ENCODE measurements around the gene ARMCX1. TPM values are rescaled to one million over a fixed set of nuclear protein-coding genes. Genes with fewer than 3 reads are reported as not detected.
"Not testable (repeated sequence)": the region's sequence is repeated elsewhere in the genome, so short reads cannot be mapped to it uniquely, and the experiment has no call there.

Gene ARMCX1
- total RNA-seq, result 10 to 100 TPM in 1 of 2 donors, 1 to 10 TPM in 1; 7.9 to 17.9 TPM

DNA sequence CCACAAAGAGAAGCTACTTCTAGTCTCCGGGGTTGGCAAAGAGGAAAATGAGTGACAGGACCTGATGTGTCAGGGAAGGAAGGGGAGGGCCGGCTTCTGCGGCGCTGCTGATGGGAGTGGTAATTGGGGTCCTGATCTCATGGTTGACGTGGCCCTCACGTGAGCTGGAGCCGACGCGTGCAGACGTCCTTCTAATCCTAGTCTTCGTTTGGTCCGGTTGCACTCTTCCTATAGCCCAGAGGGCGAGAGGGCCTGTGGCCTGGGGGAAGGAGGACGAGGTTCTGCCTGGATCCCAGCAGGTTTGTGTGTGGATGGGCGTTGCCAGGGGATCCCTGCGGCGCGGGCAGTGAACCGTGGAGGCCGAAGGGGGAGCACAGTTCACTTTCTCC lies at the start of gene ARMCX1:
Gene ARMCX1 (plus strand): TSS at position 186 of the 389 bp plus-strand sequence. CDS start 2,384 bp downstream, outside the sequence.
- Histone ChIP-seq H3K36me3 (replicated peaks in 1 of 2; ENCODE audit: insufficient read depth in 1 of 2, low read depth in 2 of 2) (no peaks in the 10 kb centered on the region), H3K4me3 (peak within 1 kb of the TSS in 1 of 2 donors; percentile 43), H3K27ac (peak within 1 kb of the TSS; percentile 49 to 74 (median 62)), H3K27me3 (no peaks in the 10 kb centered on the region), H3K9me3 (no peaks in the 10 kb centered on the region), H3K4me1 (no peaks in the 10 kb centered on the region)
- TF ChIP-seq CTCF (IDR thresholded peaks at IDR 0.05) (no peak), POLR2A (IDR thresholded peaks at IDR 0.05) (peak; percentile 24 to 74 (median 69))
- ATAC-seq (peak; percentile 75), DNase-seq (peak; percentile 52 to 72 (median 64))
- WGBS, 2 donors, result 0% methylated on average over 4 to 8 of the region's 20 CpGs
- intact Hi-C loops (cut with DNase I), result no loop called here

DNA sequence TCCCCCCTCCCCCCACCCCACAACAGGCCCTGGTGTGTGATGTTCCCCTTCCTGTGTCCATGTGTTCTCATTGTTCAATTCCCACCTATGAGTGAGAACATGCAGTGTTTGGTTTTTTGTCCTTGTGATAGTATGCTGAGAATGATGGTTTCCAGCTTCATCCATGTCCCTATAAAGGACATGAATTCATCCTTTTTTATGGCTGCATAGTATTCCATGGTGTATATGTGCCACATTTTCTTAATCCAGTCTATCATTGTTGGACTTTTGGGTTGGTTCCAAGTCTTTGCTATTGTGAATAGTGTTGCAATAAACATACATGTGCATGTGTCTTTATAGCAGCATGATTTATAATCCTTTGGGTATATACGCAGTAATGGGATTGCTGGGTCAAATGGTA lies 47.4 kb upstream of the ARMCX1 start:
- ATAC-seq; H3K27ac ChIP-seq; intact Hi-C loops (cut with DNase I); H3K4me3 ChIP-seq; H3K4me1 ChIP-seq; DNase-seq; H3K36me3 ChIP-seq (replicated peaks in 1 of 2; ENCODE audit: insufficient read depth in 1 of 2, low read depth in 2 of 2); H3K27me3 ChIP-seq; H3K9me3 ChIP-seq: not testable (repeated sequence)
- WGBS, 2 donors, result 100% methylated on average over 1 of the region's 1 CpG; no CpG with 5 or more reads in 1 of the 2 donors

DNA sequence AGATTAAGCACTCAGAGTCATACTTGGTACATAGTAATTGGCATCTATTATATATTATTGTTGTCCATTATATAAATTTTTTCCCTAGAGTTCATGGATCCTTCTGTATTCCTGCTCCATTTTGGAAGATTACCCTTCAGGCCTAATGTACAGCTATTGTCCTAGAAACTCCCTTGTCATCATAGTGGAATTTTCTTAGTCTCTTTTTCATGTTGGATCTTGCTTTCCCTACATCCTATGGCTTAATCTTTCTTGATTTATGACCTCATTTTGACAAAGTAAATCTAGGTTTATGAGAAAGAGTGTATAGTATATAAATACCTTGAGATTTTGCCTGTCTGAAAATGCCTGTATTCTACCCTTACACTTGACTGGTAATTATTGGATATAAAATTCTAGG lies 43.0 kb upstream of the ARMCX1 start:
- intact Hi-C loops (cut with DNase I), result no loop called here
- no peaks in the 10 kb centered on the region for H3K27me3 ChIP-seq
- no peaks in the 10 kb centered on the region for H3K36me3 ChIP-seq (replicated peaks in 1 of 2; ENCODE audit: insufficient read depth in 1 of 2, low read depth in 2 of 2)
- no peaks in the 10 kb centered on the region for H3K9me3 ChIP-seq
- H3K4me1 ChIP-seq, result no peaks in the 10 kb centered on the region
- no peak for ATAC-seq
- H3K27ac ChIP-seq, result no peak overlapping the region
- TF ChIP-seq POLR2A (IDR thresholded peaks at IDR 0.05), result no peak
- TF ChIP-seq CTCF (IDR thresholded peaks at IDR 0.05), result no peak
- no peak for DNase-seq
- H3K4me3 ChIP-seq, result no peak overlapping the region

DNA sequence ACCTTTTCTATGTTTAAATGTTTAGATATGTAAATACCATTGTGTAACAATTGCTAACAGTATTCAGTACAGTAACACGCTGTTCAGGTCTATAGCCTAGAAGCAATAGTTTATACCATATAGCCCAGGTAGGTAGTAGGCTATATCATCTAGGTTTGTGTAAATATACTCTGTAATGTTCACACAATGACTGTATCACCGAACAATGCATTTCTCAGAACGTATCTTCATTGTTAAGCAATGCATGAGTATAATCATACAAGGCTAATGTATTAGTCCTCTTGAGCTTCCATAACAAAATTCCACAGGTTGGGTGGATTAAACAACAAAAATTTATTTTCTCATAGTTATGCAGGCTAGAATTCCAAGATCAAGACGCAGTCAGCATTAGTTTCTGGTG lies 42.4 kb upstream of the ARMCX1 start:
- no peak for TF ChIP-seq POLR2A (IDR thresholded peaks at IDR 0.05)
- no peak for TF ChIP-seq CTCF (IDR thresholded peaks at IDR 0.05)
- ATAC-seq (no peak), DNase-seq (no peak)
- Histone ChIP-seq H3K27me3 (no peaks in the 10 kb centered on the region), H3K9me3 (no peaks in the 10 kb centered on the region), H3K27ac (no peak overlapping the region), H3K36me3 (replicated peaks in 1 of 2; ENCODE audit: insufficient read depth in 1 of 2, low read depth in 2 of 2) (no peaks in the 10 kb centered on the region), H3K4me1 (no peaks in the 10 kb centered on the region), H3K4me3 (no peak overlapping the region)
- WGBS, 2 donors, result 86 to 96% methylated on average over 4 of the region's 4 CpGs
- intact Hi-C loops (cut with DNase I), result no loop called here

DNA sequence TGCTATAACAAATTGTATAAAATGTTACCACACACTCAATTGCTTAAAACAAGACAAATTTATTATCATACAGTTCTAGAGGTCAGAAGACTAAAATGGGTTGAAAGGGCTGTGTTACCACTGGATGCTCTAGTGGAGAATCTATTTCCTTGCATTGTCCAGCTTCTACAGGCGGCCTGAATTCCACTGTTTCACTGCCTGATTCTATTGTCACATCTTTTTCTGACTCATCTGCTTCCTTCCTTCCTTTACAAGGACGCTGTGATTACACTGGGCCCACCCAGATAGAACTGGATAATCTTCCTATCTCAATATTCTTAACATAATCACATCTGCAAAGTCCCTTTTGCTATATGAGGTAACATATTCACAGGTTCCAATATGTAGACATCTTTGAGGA lies 19.4 kb upstream of the ARMCX1 start:
- Histone ChIP-seq H3K36me3 (replicated peaks in 1 of 2; ENCODE audit: insufficient read depth in 1 of 2, low read depth in 2 of 2) (no peaks in the 10 kb centered on the region), H3K4me1 (no peaks in the 10 kb centered on the region), H3K27ac (no peak overlapping the region), H3K27me3 (no peaks in the 10 kb centered on the region), H3K9me3 (no peaks in the 10 kb centered on the region), H3K4me3 (no peak overlapping the region)
- no peak for TF ChIP-seq CTCF (IDR thresholded peaks at IDR 0.05)
- no peak for TF ChIP-seq POLR2A (IDR thresholded peaks at IDR 0.05)
- WGBS, 2 donors, result 72 to 83% methylated on average over 2 of the region's 2 CpGs
- no peak for DNase-seq
- intact Hi-C loops (cut with DNase I), result no loop called here
- no peak for ATAC-seq
